Tibial nerve (tissue), 4 donors: ENCODE results near the gene FAS.

Experiments used
- EP300 ChIP-seq, 2 donors: sonication (generic); formaldehyde crosslinking; IDR thresholded peaks; one replicate each; pipeline ENCODE4 v1.6.1; 2017; ENCODE audit warnings: antibody characterized with exemption in 2 of 2, mild to moderate bottlenecking in 1 of 2
- POLR2A ChIP-seq, 2 donors: fragments of 450-650 bp; IDR thresholded peaks; one replicate each; pipeline ENCODE4 v1.6.1; 2017; ENCODE audit warnings: antibody characterized with exemption in 2 of 2, mild to moderate bottlenecking in 2 of 2, moderate library complexity in 2 of 2
- TF ChIP-seq, protein P1 (sequence below), 5 experiments: fragments of 200-600 bp in 3 of 5; fragments of 450-650 bp in 2 of 5; sonication (generic) in 3 of 5; IDR thresholded peaks; one replicate each; pipeline ENCODE4 v1.5.1; 2016 to 2019; ENCODE audit warnings: antibody characterized with exemption in 5 of 5, mild to moderate bottlenecking in 3 of 5, moderate library complexity in 2 of 5

GRCh38 chr10:88994019-88994418 lies 3.4 kb downstream of the FAS start:
- TF ChIP-seq, protein P1, sequence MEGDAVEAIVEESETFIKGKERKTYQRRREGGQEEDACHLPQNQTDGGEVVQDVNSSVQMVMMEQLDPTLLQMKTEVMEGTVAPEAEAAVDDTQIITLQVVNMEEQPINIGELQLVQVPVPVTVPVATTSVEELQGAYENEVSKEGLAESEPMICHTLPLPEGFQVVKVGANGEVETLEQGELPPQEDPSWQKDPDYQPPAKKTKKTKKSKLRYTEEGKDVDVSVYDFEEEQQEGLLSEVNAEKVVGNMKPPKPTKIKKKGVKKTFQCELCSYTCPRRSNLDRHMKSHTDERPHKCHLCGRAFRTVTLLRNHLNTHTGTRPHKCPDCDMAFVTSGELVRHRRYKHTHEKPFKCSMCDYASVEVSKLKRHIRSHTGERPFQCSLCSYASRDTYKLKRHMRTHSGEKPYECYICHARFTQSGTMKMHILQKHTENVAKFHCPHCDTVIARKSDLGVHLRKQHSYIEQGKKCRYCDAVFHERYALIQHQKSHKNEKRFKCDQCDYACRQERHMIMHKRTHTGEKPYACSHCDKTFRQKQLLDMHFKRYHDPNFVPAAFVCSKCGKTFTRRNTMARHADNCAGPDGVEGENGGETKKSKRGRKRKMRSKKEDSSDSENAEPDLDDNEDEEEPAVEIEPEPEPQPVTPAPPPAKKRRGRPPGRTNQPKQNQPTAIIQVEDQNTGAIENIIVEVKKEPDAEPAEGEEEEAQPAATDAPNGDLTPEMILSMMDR (IDR thresholded peaks at IDR 0.05), result no peak
- TF ChIP-seq POLR2A (IDR thresholded peaks at IDR 0.05) (no peak), EP300 (IDR thresholded peaks at IDR 0.05) (no peak)
